C1 segment of cervical spinal cord (tissue), 14 donors: ENCODE measurements around the gene NUPR1.
"Not testable (repeated sequence)": the region's sequence is repeated elsewhere in the genome, so short reads cannot be mapped to it uniquely, and the experiment has no call there.

Source experiments
- DNase-seq, 14 donors: peaks; one replicate each; lab custom pipeline; 2025; lab: John Stamatoyannopoulos, UW

NUPR1 gene

GRCh38 chr16:28538733-28539596 is at the start of gene NUPR1:
Gene NUPR1 (minus strand): TSS chr16:28538974. CDS start chr16:28538907, 67 bp downstream.
- peak; percentile 6 to 94 (median 65) for DNase-seq

- DNase-seq, result no peak
Observed at GRCh38 chr16:28587386-28587785, 48.6 kb upstream of the NUPR1 start.

- DNase-seq, result no peak
Observed at GRCh38 chr16:28586466-28586865, 47.7 kb upstream of the NUPR1 start.

- DNase-seq, result no peak
Observed at GRCh38 chr16:28585674-28586073, 46.9 kb upstream of the NUPR1 start.

- no peak for DNase-seq
Observed at GRCh38 chr16:28580726-28581315, 42.0 kb upstream of the NUPR1 start.

- DNase-seq, result no peak
Observed at GRCh38 chr16:28575446-28576109, 36.8 kb upstream of the NUPR1 start.

GRCh38 chr16:28574925-28575324 is 36.2 kb upstream of the NUPR1 start:
- DNase-seq, result no peak

GRCh38 chr16:28573738-28574718 is 35.3 kb upstream of the NUPR1 start:
- no peak for DNase-seq

GRCh38 chr16:28572696-28573510 is 34.1 kb upstream of the NUPR1 start:
- DNase-seq, result peak in 1 of 14 donors; percentile 34

- no peak for DNase-seq
Observed at GRCh38 chr16:28569968-28570752, 31.4 kb upstream of the NUPR1 start.

GRCh38 chr16:28569021-28569420 is 30.2 kb upstream of the NUPR1 start:
- DNase-seq, result no peak

GRCh38 chr16:28567292-28567691 is 28.5 kb upstream of the NUPR1 start:
- no peak for DNase-seq

GRCh38 chr16:28566233-28566925 is 27.6 kb upstream of the NUPR1 start:
- DNase-seq, result not testable (repeated sequence)

- DNase-seq, result no peak
Observed at GRCh38 chr16:28563218-28563617, 24.4 kb upstream of the NUPR1 start.

- no peak for DNase-seq
Observed at GRCh38 chr16:28562199-28562598, 23.4 kb upstream of the NUPR1 start.

- DNase-seq, result no peak
Observed at GRCh38 chr16:28561557-28562187, 22.9 kb upstream of the NUPR1 start.

GRCh38 chr16:28558456-28558855 is 19.7 kb upstream of the NUPR1 start:
- DNase-seq, result no peak

- DNase-seq, result no peak
Observed at GRCh38 chr16:28556914-28557320, 18.1 kb upstream of the NUPR1 start.

- no peak for DNase-seq
Observed at GRCh38 chr16:28555561-28555960, 16.8 kb upstream of the NUPR1 start.
